Bronchus fibroblast of lung (primary cell): ENCODE measurements around the gene C16orf92. TPM values are rescaled to one million over a fixed set of nuclear protein-coding genes. Genes with fewer than 3 reads are reported as not detected.

Experiments used
- total RNA-seq: library from RNA; depleted of rRNA; stranded (reverse); fragments of >200 nt; gene quantifications from 2 replicates; pipeline ENCODE4 v1.2.3, GENCODE V29; 2015

The C16orf92 gene, protein sequence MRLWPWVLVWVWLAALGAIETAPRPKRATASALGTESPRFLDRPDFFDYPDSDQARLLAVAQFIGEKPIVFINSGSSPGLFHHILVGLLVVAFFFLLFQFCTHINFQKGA
- total RNA-seq: not detected in 2 replicates

DNA sequence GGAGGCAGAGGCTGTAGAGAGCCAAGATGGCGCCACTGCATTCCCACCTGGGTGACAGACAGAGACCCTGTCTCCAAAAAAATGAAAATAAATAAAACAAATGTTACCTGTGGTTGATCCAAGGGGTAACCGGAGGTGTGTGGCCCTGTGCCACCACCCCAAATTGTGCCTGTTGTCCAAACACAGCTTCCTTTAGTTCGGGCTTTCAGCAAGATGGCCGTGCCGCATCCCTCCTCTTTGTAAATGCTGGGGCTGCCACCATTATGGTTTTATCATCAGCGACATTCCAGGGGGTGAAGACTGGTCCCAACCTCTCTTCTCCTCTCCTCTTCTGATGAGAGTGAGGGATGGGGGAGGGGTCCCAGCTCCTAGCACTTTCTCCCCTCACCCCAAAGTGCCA, at the start of gene C16orf92:
Gene C16orf92 (plus strand): TSS at position 312 of the 400 bp plus-strand sequence. CDS start 143 bp downstream, outside the sequence.

DNA sequence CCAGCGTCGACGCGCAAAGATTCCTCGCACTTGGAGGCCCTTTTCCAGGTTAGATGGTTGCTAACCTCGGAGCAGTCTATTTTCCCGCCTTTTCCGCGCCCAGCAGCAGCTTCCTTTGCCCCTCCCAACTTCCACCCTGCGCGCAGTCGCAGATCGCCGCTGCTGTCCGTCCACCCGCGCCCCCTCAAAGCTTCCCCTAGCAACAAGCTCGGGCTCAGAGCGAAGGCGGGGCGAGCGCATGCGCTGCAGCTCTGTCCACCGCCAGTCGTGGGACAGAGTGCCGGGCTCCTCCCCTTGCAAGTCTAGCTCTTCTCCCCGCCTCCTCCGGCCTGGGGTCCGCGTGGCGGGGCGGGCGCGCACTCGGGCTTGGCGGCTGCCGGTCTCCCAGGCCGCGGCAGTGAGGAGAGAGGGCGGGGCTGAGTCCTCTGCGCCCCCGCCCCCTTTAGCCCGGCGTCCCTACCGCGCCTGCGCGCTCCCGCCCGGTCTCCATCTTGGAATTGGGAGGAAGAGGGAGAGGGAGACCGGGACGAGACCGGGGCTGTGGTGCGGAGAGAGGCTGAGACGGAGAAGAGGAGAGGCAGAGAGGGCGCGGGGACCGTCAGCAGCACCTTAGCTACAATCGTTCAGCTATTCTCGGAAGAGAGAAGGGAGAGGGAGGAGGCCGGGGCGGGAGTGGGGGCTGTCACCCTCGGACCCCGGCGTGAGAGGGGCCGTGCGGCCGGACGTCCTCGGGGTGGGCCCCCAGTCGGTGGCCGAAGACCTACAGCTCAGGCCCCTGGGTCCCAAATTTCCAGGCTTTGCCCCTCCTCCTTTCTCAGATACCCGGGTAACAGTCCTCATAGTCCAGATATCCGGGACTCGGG, 49.4 kb upstream of the C16orf92 start, which contains the start of gene TAOK2:
Gene TAOK2 (plus strand): TSS at position 485 of the 863 bp plus-strand sequence. CDS start 3,905 bp downstream, outside the sequence.

DNA sequence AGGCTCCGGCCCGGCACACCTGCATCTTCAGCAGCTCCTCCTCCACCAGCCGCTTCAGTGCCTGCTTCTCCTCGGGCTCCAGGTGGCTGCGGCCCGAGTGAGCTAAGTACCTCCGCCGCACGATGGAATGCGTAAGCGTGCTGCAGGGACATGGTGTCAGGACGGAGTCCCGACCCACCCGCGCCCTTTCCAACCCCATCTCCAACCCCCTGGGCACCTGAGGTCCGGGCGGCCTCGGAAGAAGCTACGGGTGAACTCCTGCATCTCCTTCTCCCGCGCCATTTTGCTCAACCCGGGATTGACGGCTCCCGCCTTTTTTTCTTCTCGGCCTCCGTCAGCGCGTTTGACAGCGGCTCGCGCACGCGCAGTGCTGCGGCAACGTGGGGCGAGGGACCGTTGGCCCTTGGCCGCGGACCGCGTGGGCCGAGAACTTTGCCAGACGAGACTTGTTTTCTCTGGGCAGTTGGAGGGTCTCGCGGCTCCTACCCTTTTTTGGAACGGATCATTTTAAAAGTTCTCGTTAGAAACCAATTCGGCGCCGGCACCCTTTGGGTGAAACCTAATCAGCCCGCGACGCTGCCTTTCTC, 27.6 kb upstream of the C16orf92 start, which contains the start of gene HIRIP3:
Gene HIRIP3 (minus strand): TSS at position 294 of the 587 bp plus-strand sequence. CDS start 12 bp downstream, at position 282.

DNA sequence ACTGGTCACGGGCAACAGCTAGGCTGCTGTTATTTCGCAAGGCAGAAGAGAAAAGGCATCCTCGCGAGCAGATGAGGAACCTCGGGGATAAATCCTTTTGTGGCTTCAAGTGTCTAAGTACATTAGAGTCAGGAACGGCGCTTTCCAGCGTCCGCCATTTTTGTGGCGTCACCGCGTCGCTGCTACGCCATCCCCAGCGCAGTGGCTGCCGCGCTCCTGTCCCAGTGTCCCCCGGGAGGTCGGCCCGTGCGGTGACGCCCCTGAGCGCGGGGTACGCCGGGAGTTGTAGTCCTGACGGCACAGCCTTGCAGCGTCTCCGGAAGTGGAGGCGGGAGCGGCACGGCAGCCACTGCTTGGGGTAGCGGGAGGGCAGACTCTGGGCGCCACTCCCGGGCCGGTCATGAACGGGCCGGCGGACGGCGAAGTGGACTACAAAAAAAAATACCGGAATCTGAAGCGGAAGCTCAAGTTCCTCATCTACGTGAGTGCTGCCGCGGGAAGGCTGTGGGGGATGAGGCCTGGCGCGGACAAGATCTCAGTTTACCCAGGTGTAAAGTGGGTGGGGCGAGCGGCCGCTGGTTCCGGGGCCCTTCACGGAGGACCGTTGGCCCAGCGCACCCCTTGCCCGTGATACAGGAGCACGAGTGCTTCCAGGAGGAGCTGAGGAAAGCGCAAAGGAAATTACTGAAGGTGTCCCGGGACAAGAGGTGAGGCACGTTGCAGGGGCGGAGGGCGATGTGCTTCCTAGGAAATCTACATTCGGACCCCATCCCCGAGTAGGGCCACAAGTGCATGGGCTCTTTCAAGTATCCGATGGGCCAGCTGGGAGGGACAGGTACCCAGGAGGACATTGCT, 26.9 kb upstream of the C16orf92 start, which contains the start of gene INO80E:
Gene INO80E (plus strand): TSS at position 331 of the 855 bp plus-strand sequence. CDS start 70 bp downstream, at position 401.

DNA sequence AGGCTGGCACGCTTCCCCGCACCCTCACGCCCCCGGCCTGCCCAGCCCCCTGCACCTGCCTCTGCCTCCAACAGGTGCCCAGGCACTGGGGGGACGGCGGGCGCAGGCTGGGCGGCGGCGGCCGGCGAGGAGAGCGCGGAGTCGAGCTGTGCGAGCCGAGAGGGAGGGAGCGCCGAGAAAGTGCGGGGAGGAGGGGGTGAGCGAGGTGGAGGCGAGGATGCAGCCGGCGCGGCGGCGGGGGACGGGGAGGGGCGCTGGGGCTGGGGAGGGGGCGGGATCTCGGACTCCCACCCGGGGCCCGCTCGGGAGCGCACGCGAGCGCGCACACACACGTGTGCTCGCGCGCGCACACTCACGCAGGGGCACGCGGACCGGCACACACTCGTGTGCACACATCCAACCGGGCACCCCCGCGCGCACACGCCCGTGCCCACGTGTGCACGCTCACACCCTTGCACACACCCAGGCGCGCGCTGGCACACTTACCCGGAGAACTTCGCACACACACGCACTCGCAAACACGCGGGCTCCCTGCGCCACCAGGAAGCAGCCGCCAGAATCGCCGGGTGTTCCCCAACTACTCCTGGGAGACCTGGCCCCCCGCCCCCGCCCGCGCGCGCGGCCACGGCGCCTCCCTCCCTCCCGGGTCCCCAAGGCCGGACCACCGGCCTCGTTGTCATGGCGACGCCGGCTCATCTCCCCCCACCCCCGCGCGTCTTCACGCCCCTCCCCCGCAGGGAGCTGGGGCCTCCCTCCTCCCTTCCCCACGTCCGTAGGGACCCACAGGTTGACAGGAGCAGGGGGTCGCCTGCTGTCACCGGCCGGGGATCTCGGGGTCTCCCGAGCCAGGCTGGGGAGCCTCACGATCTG, 11.9 kb upstream of the C16orf92 start, which contains the start of gene DOC2A:
Gene DOC2A (minus strand): TSS at position 184 of the 870 bp plus-strand sequence. CDS start 805 bp downstream, outside the sequence.

DNA sequence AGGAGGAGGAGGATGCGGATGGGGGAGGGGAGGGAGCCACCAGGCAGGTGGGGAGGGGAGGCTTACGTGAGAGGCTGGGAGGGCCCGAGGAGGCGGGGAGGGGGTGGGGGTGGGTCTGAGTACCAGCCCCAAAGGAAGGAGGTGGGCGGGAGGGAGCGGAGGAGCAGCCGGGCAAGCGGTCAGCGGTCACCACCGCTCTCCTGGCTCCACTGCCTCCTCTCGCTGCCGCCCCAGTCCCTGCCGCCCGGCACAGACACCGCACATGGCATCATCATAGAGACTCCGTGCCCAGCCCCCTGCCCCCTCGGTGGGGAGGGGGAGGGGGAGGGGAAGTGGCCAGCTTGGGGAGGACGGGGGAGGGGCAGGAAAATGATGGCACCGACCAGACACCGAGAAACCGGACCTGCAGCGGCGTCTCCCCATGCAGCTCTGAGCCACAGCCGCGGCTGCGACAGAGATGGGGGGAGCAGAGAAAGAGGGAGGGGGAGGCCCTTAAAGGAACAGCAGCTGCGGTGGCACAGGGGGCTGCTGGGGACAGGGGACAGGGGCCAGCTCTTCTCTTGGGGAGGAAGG, 7.9 kb downstream of the C16orf92 start, which contains the start of gene TLCD3B:
Gene TLCD3B (minus strand): TSS at position 431 of the 573 bp plus-strand sequence. CDS start 744 bp downstream, outside the sequence.

DNA sequence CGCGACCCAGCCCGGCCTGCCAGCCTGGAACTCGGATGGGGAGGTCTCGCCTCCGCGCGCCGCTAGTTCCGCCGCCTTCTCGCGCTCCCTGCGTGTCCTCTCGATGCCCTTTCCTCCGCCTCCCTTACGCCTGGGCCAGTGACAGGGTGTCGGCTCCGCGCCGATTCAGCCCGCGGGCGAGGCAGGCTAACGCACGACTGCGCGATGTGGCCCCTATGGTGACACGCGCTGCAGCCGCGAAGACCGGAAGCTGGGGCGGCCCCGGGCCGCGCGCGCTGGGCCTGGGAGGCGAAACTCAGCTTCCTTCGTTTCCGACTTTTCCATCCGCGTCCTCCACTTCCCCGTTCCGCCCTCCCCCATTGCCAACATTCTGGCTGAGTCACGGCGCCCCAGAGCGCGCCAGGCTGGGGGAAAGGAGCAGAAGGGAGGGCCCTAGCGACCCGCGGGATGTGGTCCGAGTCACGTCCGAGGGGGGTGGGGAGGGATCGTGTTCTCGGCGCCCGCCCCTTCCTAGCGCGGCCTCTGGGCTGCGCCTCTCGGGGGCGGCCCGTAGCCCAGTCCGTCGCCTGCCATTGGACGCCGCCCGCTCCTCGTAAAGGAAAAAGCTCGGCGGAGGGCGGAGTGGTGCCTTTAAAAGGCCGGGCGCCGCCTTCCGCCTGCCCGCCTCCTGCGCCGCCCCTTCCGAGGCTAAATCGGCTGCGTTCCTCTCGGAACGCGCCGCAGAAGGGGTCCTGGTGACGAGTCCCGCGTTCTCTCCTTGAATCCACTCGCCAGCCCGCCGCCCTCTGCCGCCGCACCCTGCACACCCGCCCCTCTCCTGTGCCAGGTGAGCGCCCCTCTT, 42.3 kb downstream of the C16orf92 start, which contains the start of gene ALDOA:
Gene ALDOA (plus strand): TSS at position 659 of the 841 bp plus-strand sequence. CDS start 1,138 bp downstream, outside the sequence.

Other genes with a start within 250 kb of the C16orf92 start
- gene ZG16, start 244.9 kb upstream of the C16orf92 start, total RNA-seq: not detected in 2 replicates
- 110 and 114 TPM in 2 replicates for gene KIF22, start 232.4 kb upstream of the C16orf92 start, total RNA-seq
- 262 and 274 TPM in 2 replicates for gene MAZ, start 216.7 kb upstream of the C16orf92 start, total RNA-seq
- 0.67 and 0.89 TPM in 2 replicates for gene PRRT2, start 211.0 kb upstream of the C16orf92 start, total RNA-seq
- gene PAGR1, start 207.0 kb upstream of the C16orf92 start, total RNA-seq: 40.0 and 42.4 TPM in 2 replicates
- 311 and 319 TPM in 2 replicates for gene MVP, start 202.7 kb upstream of the C16orf92 start, total RNA-seq
- 80.6 and 87.8 TPM in 2 replicates for gene CDIPT, start 160.0 kb upstream of the C16orf92 start, total RNA-seq
- 1.7 and 3.4 TPM in 2 replicates for gene SEZ6L2, start 123.6 kb upstream of the C16orf92 start, total RNA-seq
- gene ASPHD1, start 122.7 kb upstream of the C16orf92 start, total RNA-seq: 2.9 and 4.8 TPM in 2 replicates
- 7.2 and 8.6 TPM in 2 replicates for gene KCTD13, start 97.0 kb upstream of the C16orf92 start, total RNA-seq
- 99.9 and 105 TPM in 2 replicates for gene TMEM219, start 61.1 kb upstream of the C16orf92 start, total RNA-seq
- 27.4 and 30.8 TPM in 2 replicates for gene TAOK2, start 49.3 kb upstream of the C16orf92 start, total RNA-seq
- 17.3 and 18.7 TPM in 2 replicates for gene HIRIP3, start 27.6 kb upstream of the C16orf92 start, total RNA-seq
- gene INO80E, start 27.0 kb upstream of the C16orf92 start, total RNA-seq: 101 and 119 TPM in 2 replicates
- 0.30 and 0.34 TPM in 2 replicates for gene DOC2A, start 12.2 kb upstream of the C16orf92 start, total RNA-seq
- gene TLCD3B, start 8.1 kb downstream of the C16orf92 start, total RNA-seq: 0.15 and 0.34 TPM in 2 replicates
- gene ALDOA, start 42.6 kb downstream of the C16orf92 start, total RNA-seq: 1,260 and 1,271 TPM in 2 replicates
- 123 and 132 TPM in 2 replicates for gene PPP4C, start 52.8 kb downstream of the C16orf92 start, total RNA-seq
- gene TBX6, start 68.7 kb downstream of the C16orf92 start, total RNA-seq: under 0.01 and 0.15 TPM in 2 replicates
- 25.9 and 28.7 TPM in 2 replicates for gene YPEL3, start 73.0 kb downstream of the C16orf92 start, total RNA-seq
- gene GDPD3, start 90.3 kb downstream of the C16orf92 start, total RNA-seq: 0.17 and 0.74 TPM in 2 replicates
- gene MAPK3, start 100.0 kb downstream of the C16orf92 start, total RNA-seq: 67.2 and 82.8 TPM in 2 replicates
- gene CORO1A, start 160.4 kb downstream of the C16orf92 start, total RNA-seq: 7.4 and 7.7 TPM in 2 replicates
- gene BOLA2B, start 170.5 kb downstream of the C16orf92 start, total RNA-seq: 442 and 580 TPM in 2 replicates
- 32.0 and 42.2 TPM in 2 replicates for gene SLX1A, start 170.7 kb downstream of the C16orf92 start, total RNA-seq
- 1.2 and 1.8 TPM in 2 replicates for gene SULT1A3, start 176.1 kb downstream of the C16orf92 start, total RNA-seq
- 0.30 TPM in 1 of 2 replicates, not detected in the other for gene NPIPB13, start 225.3 kb downstream of the C16orf92 start, total RNA-seq